WTC11 (cell line): ENCODE measurements around the gene LRMDA. TPM values are rescaled to one million over a fixed set of nuclear protein-coding genes. Genes with fewer than 3 reads are reported as not detected.

Source experiments
- ATAC-seq: fragments of 200-7000 bp; cut with Tn5 transposase; 2 replicates; pipeline ENCODE4 v1.10.0; 2021; ENCODE audit warnings: mild to moderate bottlenecking, moderate library complexity
- CTCF ChIA-PET: fragments of 300-600 bp; sonication (Branson Sonifier 250); formaldehyde crosslinking; loops from one replicate; lab custom pipeline; 2021; ENCODE audit warnings: antibody characterized with exemption; lab: Charles Lee
- POLR2A ChIA-PET: fragments of 350-600 bp; sonication (Branson Sonifier 250); formaldehyde crosslinking; loops from one replicate; lab custom pipeline; 2021; ENCODE audit warnings: antibody characterized with exemption; lab: Charles Lee
- DNase-seq: peaks from one replicate; pipeline ENCODE4 v3.0.0; 2021; ENCODE audit warnings: low spot score
- H3K27ac Mint-ChIP-seq: 2 replicates; pipeline ENCODE4 v1.8.0; 2021; ENCODE audit warnings: mixed read lengths
- H3K27me3 Mint-ChIP-seq: 2 replicates; pipeline ENCODE4 v1.8.0; 2021; ENCODE audit warnings: low read depth, mild to moderate bottlenecking, moderate library complexity, mixed read lengths
- H3K36me3 Mint-ChIP-seq: 2 replicates; pipeline ENCODE4 v1.8.0; 2021; ENCODE audit warnings: mixed read lengths
- H3K4me1 Mint-ChIP-seq: 2 replicates; pipeline ENCODE4 v1.8.0; 2022; ENCODE audit warnings: mixed read lengths
- H3K4me3 Mint-ChIP-seq: 2 replicates; pipeline ENCODE4 v1.8.0; 2021; ENCODE audit warnings: mild to moderate bottlenecking, moderate library complexity, mixed read lengths
- H3K9me3 Mint-ChIP-seq: 2 replicates; pipeline ENCODE4 v1.8.0; 2021; ENCODE audit warnings: mixed read lengths
- E2F4 ChIP-seq: sonication (generic); formaldehyde crosslinking; IDR thresholded peaks from 2 replicates; pipeline ENCODE4 v1.8.1; 2022; ENCODE audit warnings: low read depth, mild to moderate bottlenecking, moderate library complexity, missing genetic modification reagents, borderline replicate concordance
- ELF4 ChIP-seq: sonication (generic); formaldehyde crosslinking; IDR thresholded peaks from 2 replicates; pipeline ENCODE4 v1.8.1; 2022; ENCODE audit warnings: low read depth, mild to moderate bottlenecking, moderate library complexity, missing genetic modification reagents
- FOXP1 ChIP-seq: sonication (generic); formaldehyde crosslinking; IDR thresholded peaks from 2 replicates; pipeline ENCODE4 v1.8.0; 2022; ENCODE audit warnings: missing genetic modification reagents, mild to moderate bottlenecking, moderate library complexity, borderline replicate concordance
- HMGA2 ChIP-seq: fragments of 250-450 bp; sonication (Bioruptor Pico); IDR thresholded peaks from 2 replicates; pipeline ENCODE4 v1.4.0; 2021; ENCODE audit warnings: mild to moderate bottlenecking, moderate library complexity
- IRF2 ChIP-seq: sonication (generic); formaldehyde crosslinking; IDR thresholded peaks from 2 replicates; pipeline ENCODE4 v1.8.0; 2022; ENCODE audit warnings: low read depth, missing genetic modification reagents, borderline replicate concordance
- KAT7 ChIP-seq: sonication (generic); formaldehyde crosslinking; IDR thresholded peaks from 2 replicates; pipeline ENCODE4 v1.8.1; 2023; ENCODE audit warnings: missing genetic modification reagents, mild to moderate bottlenecking, borderline replicate concordance
- MYBL2 ChIP-seq: sonication (generic); formaldehyde crosslinking; IDR thresholded peaks from 2 replicates; pipeline ENCODE4 v1.8.1; 2023; ENCODE audit warnings: mild to moderate bottlenecking, moderate library complexity, missing genetic modification reagents
- NFYB ChIP-seq: sonication (generic); formaldehyde crosslinking; conservative IDR thresholded peaks from 2 replicates; pipeline ENCODE4 v1.8.0; 2022; ENCODE audit warnings: low read depth, missing genetic modification reagents
- NR3C1 ChIP-seq: sonication (generic); formaldehyde crosslinking; conservative IDR thresholded peaks from 2 replicates; pipeline ENCODE4 v1.8.1; 2023; ENCODE audit warnings: low read depth, mild to moderate bottlenecking, missing genetic modification reagents
- OVOL2 ChIP-seq: fragments of 250-450 bp; sonication (Bioruptor Pico); IDR thresholded peaks from 2 replicates; pipeline ENCODE4 v1.9.0; 2021; ENCODE audit warnings: mild to moderate bottlenecking, borderline replicate concordance
- RORB ChIP-seq: fragments of 250-450 bp; sonication (Bioruptor Pico); IDR thresholded peaks from 2 replicates; pipeline ENCODE4 v1.9.0; 2021; ENCODE audit warnings: mild to moderate bottlenecking
- USF1 ChIP-seq: sonication (generic); formaldehyde crosslinking; IDR thresholded peaks from 2 replicates; pipeline ENCODE4 v1.8.0; 2022; ENCODE audit warnings: mild to moderate bottlenecking, missing genetic modification reagents
- ZNF138 ChIP-seq: sonication (generic); formaldehyde crosslinking; conservative IDR thresholded peaks from 2 replicates; pipeline ENCODE4 v1.8.1; 2022; ENCODE audit warnings: mild to moderate bottlenecking, moderate library complexity, missing genetic modification reagents
- ZNF219 ChIP-seq: sonication (generic); formaldehyde crosslinking; IDR thresholded peaks from 2 replicates; pipeline ENCODE4 v1.8.0; 2023; ENCODE audit warnings: missing genetic modification reagents, mild to moderate bottlenecking, borderline replicate concordance
- ZNF232 ChIP-seq: sonication (generic); formaldehyde crosslinking; IDR thresholded peaks from 2 replicates; pipeline ENCODE4 v1.8.0; 2022; ENCODE audit warnings: mild to moderate bottlenecking, missing genetic modification reagents
- ZNF263 ChIP-seq: sonication (generic); formaldehyde crosslinking; IDR thresholded peaks from 2 replicates; pipeline ENCODE4 v1.8.1; 2022; ENCODE audit warnings: low read depth, mild to moderate bottlenecking, moderate library complexity, missing genetic modification reagents
- ZNF532 ChIP-seq: fragments of 250-450 bp; sonication (Bioruptor Pico); IDR thresholded peaks from 2 replicates; pipeline ENCODE4 v1.9.0; 2021; ENCODE audit warnings: mild to moderate bottlenecking, borderline replicate concordance
- total RNA-seq: library from RNA; stranded (reverse); gene quantifications from 3 replicates; pipeline ENCODE4 v1.2.3, GENCODE V29; 2021
- TF ChIP-seq, protein P1 (sequence below): fragments of 250-450 bp; sonication (Bioruptor Pico); IDR thresholded peaks from 2 replicates; pipeline ENCODE4 v1.8.0; 2021; ENCODE audit warnings: mild to moderate bottlenecking
- TF ChIP-seq, protein P2 (sequence below): sonication (generic); formaldehyde crosslinking; IDR thresholded peaks from 2 replicates; pipeline ENCODE4 v1.8.1; 2022; ENCODE audit warnings: missing genetic modification reagents, borderline replicate concordance
- TF ChIP-seq, protein P3 (sequence below): sonication (generic); formaldehyde crosslinking; IDR thresholded peaks from 2 replicates; pipeline ENCODE4 v1.8.0; 2022; ENCODE audit warnings: mild to moderate bottlenecking, missing genetic modification reagents
- TF ChIP-seq, protein P4 (sequence below): fragments of 250-450 bp; sonication (Bioruptor Pico); IDR thresholded peaks from 2 replicates; pipeline ENCODE4 v1.9.0; 2021; ENCODE audit warnings: moderate library complexity, mild to moderate bottlenecking, inconsistent platforms, borderline replicate concordance
- TF ChIP-seq, protein P5 (sequence below): sonication (generic); formaldehyde crosslinking; IDR thresholded peaks from 2 replicates; pipeline ENCODE4 v1.8.0; 2023; ENCODE audit warnings: mild to moderate bottlenecking, missing genetic modification reagents

The LRMDA gene
- total RNA-seq, 1 experiment from 2014 or later, result 0.92 TPM

GRCh38 chr10:76504823-76505222 is 1073.4 kb downstream of the LRMDA start:
- TF ChIP-seq, protein P1, sequence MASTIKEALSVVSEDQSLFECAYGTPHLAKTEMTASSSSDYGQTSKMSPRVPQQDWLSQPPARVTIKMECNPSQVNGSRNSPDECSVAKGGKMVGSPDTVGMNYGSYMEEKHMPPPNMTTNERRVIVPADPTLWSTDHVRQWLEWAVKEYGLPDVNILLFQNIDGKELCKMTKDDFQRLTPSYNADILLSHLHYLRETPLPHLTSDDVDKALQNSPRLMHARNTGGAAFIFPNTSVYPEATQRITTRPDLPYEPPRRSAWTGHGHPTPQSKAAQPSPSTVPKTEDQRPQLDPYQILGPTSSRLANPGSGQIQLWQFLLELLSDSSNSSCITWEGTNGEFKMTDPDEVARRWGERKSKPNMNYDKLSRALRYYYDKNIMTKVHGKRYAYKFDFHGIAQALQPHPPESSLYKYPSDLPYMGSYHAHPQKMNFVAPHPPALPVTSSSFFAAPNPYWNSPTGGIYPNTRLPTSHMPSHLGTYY (CRISPR knock-in tag), result no peak
- TF ChIP-seq, protein P2, sequence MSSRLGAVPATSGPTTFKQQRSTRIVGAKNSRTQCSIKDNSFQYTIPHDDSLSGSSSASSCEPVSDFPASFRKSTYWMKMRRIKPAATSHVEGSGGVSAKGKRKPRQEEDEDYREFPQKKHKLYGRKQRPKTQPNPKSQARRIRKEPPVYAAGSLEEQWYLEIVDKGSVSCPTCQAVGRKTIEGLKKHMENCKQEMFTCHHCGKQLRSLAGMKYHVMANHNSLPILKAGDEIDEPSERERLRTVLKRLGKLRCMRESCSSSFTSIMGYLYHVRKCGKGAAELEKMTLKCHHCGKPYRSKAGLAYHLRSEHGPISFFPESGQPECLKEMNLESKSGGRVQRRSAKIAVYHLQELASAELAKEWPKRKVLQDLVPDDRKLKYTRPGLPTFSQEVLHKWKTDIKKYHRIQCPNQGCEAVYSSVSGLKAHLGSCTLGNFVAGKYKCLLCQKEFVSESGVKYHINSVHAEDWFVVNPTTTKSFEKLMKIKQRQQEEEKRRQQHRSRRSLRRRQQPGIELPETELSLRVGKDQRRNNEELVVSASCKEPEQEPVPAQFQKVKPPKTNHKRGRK (CRISPR knock-in tag), result no peak
- no peak for TF ChIP-seq RORB (CRISPR knock-in tag)
- TF ChIP-seq NR3C1 (CRISPR knock-in tag), result no peak
- no peak for TF ChIP-seq MYBL2 (CRISPR knock-in tag)
- no peak for TF ChIP-seq ELF4 (CRISPR knock-in tag)
- TF ChIP-seq ZNF232 (CRISPR knock-in tag), result no peak
- no peak for TF ChIP-seq KAT7 (CRISPR knock-in tag)
- no peak for TF ChIP-seq IRF2 (CRISPR knock-in tag)
- TF ChIP-seq ZNF219 (CRISPR knock-in tag), result no peak
- TF ChIP-seq ZNF138 (CRISPR knock-in tag), result no peak
- no peak for TF ChIP-seq E2F4 (CRISPR knock-in tag)
- no peak for TF ChIP-seq NFYB
- TF ChIP-seq, all 79 proteins: peak for 0
- no peaks in the 10 kb centered on the region for H3K27me3 Mint-ChIP-seq
- ChIA-PET POLR2A (no interaction called here), CTCF (no interaction called here)
- no peaks in the 10 kb centered on the region for H3K4me1 Mint-ChIP-seq
- no peak overlapping the region for H3K4me3 Mint-ChIP-seq
- DNase-seq, result no peak
- ATAC-seq, result no peak
- peaks cover 14% of the 10 kb centered on the region for H3K9me3 Mint-ChIP-seq
- no peak overlapping the region for H3K27ac Mint-ChIP-seq
- H3K36me3 Mint-ChIP-seq, result no peaks in the 10 kb centered on the region; the same call in 1 of the 2 replicates

- no peak for DNase-seq
- no peaks in the 10 kb centered on the region; the same call in 1 of the 2 replicates for H3K36me3 Mint-ChIP-seq
- ChIA-PET CTCF (no interaction called here), POLR2A (no interaction called here)
- peaks cover 12% of the 10 kb centered on the region for H3K9me3 Mint-ChIP-seq
- no peaks in the 10 kb centered on the region for H3K4me1 Mint-ChIP-seq
- no peaks in the 10 kb centered on the region; the same call in 1 of the 2 replicates for H3K27me3 Mint-ChIP-seq
- H3K27ac Mint-ChIP-seq, result no peak overlapping the region
- H3K4me3 Mint-ChIP-seq, result no peak overlapping the region
- ATAC-seq, result no peak
- TF ChIP-seq USF1 (CRISPR knock-in tag) (no peak), ZNF263 (CRISPR knock-in tag) (no peak), ZNF138 (CRISPR knock-in tag) (no peak), ZNF532 (no peak), OVOL2 (CRISPR knock-in tag) (no peak), HMGA2 (CRISPR knock-in tag) (no peak), FOXP1 (CRISPR knock-in tag) (no peak)
- TF ChIP-seq, protein P3, sequence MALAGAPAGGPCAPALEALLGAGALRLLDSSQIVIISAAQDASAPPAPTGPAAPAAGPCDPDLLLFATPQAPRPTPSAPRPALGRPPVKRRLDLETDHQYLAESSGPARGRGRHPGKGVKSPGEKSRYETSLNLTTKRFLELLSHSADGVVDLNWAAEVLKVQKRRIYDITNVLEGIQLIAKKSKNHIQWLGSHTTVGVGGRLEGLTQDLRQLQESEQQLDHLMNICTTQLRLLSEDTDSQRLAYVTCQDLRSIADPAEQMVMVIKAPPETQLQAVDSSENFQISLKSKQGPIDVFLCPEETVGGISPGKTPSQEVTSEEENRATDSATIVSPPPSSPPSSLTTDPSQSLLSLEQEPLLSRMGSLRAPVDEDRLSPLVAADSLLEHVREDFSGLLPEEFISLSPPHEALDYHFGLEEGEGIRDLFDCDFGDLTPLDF (CRISPR knock-in tag), result no peak
- TF ChIP-seq, protein P4, sequence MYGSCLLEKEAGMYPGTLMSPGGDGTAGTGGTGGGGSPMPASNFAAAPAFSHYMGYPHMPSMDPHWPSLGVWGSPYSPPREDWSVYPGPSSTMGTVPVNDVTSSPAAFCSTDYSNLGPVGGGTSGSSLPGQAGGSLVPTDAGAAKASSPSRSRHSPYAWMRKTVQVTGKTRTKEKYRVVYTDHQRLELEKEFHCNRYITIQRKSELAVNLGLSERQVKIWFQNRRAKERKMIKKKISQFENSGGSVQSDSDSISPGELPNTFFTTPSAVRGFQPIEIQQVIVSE (CRISPR knock-in tag), result no peak
- TF ChIP-seq, protein P5, sequence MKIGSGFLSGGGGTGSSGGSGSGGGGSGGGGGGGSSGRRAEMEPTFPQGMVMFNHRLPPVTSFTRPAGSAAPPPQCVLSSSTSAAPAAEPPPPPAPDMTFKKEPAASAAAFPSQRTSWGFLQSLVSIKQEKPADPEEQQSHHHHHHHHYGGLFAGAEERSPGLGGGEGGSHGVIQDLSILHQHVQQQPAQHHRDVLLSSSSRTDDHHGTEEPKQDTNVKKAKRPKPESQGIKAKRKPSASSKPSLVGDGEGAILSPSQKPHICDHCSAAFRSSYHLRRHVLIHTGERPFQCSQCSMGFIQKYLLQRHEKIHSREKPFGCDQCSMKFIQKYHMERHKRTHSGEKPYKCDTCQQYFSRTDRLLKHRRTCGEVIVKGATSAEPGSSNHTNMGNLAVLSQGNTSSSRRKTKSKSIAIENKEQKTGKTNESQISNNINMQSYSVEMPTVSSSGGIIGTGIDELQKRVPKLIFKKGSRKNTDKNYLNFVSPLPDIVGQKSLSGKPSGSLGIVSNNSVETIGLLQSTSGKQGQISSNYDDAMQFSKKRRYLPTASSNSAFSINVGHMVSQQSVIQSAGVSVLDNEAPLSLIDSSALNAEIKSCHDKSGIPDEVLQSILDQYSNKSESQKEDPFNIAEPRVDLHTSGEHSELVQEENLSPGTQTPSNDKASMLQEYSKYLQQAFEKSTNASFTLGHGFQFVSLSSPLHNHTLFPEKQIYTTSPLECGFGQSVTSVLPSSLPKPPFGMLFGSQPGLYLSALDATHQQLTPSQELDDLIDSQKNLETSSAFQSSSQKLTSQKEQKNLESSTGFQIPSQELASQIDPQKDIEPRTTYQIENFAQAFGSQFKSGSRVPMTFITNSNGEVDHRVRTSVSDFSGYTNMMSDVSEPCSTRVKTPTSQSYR (CRISPR knock-in tag), result no peak
Observed at GRCh38 chr10:76509446-76509845, 1078.0 kb downstream of the LRMDA start.
